HEK293 (cell line): ENCODE results near the gene LDAF1.

ENCODE experiments used
- CTCF ChIA-PET: fragments of 350-600 bp; formaldehyde crosslinking; extraction: SDS; loops from one replicate; lab custom pipeline; 2021; ENCODE audit warnings: antibody characterized with exemption; lab: Yijun Ruan, JAX
- POLR2A ChIA-PET: fragments of 300-600 bp; formaldehyde crosslinking; extraction: SDS; loops from one replicate; lab custom pipeline; 2020; ENCODE audit warnings: antibody characterized with exemption, inconsistent platforms; lab: Yijun Ruan, JAX
- H3K27ac ChIP-seq: fragments of 200-500 bp; sonication (Bioruptor generic); 2 replicates; pipeline ENCODE4 v1.5.1; 2014; ENCODE audit warnings: low read depth, low read length, control low read depth, inconsistent platforms; ENCODE audit errors: extremely low read depth
- H3K36me3 ChIP-seq, 2 experiments: fragments of 200-500 bp in 1 of 2; sonication (Bioruptor generic) in 1 of 2; 1 replicate in 1 of 2; 2 replicates in 1 of 2; pipeline ENCODE4 v1.5.1; 2014 to 2017; ENCODE audit warnings: inconsistent platforms in 2 of 2, low read length in 2 of 2; ENCODE audit not compliant: control insufficient read depth in 2 of 2, insufficient read depth in 1 of 2
- H3K4me1 ChIP-seq: fragments of 200-500 bp; sonication (Bioruptor generic); 2 replicates; pipeline ENCODE4 v1.5.1; 2014; ENCODE audit warnings: mild to moderate bottlenecking, low read length, inconsistent platforms; ENCODE audit not compliant: control insufficient read depth, insufficient read depth
- H3K4me3 ChIP-seq: 2 replicates; pipeline ENCODE4 v1.5.1; 2011; ENCODE audit warnings: low read depth, mild to moderate bottlenecking, control low read depth, low read length, moderate library complexity
- H3K9me3 ChIP-seq: fragments of 200-500 bp; sonication (Bioruptor generic); 2 replicates; pipeline ENCODE4 v1.5.1; 2014; ENCODE audit warnings: low read depth, low read length, inconsistent platforms; ENCODE audit not compliant: control insufficient read depth, insufficient read depth
- GFI1B ChIP-seq: fragments of 450-650 bp; formaldehyde crosslinking; IDR thresholded peaks from 2 replicates; pipeline ENCODE4 v1.5.1; 2016; ENCODE audit warnings: missing biosample characterization, missing genetic modification characterization
- HOXD13 ChIP-seq: sonication (generic); formaldehyde crosslinking; IDR thresholded peaks from 2 replicates; pipeline ENCODE4 v1.8.0; 2022; ENCODE audit warnings: missing genetic modification reagents, borderline replicate concordance
- KLF7 ChIP-seq: fragments of 450-650 bp; formaldehyde crosslinking; IDR thresholded peaks from 2 replicates; pipeline ENCODE4 v1.5.1; 2016; ENCODE audit warnings: missing biosample characterization, missing genetic modification characterization, borderline replicate concordance
- YY1 ChIP-seq: fragments of 450-650 bp; formaldehyde crosslinking; IDR thresholded peaks from 2 replicates; pipeline ENCODE4 v1.5.1; 2018; ENCODE audit warnings: missing biosample characterization, missing genetic modification characterization
- ZFP37 ChIP-seq: fragments of 450-650 bp; formaldehyde crosslinking; IDR thresholded peaks from 2 replicates; pipeline ENCODE4 v1.5.1; 2016; ENCODE audit warnings: missing biosample characterization, missing genetic modification characterization
- ZNF146 ChIP-seq: fragments of 450-650 bp; formaldehyde crosslinking; IDR thresholded peaks from 2 replicates; pipeline ENCODE4 v1.5.1; 2016; ENCODE audit warnings: missing biosample characterization, missing genetic modification characterization
- ZNF157 ChIP-seq: fragments of 450-650 bp; formaldehyde crosslinking; IDR thresholded peaks from 2 replicates; pipeline ENCODE4 v1.5.1; 2016; ENCODE audit warnings: missing biosample characterization, missing genetic modification characterization
- ZNF169 ChIP-seq: fragments of 450-650 bp; formaldehyde crosslinking; IDR thresholded peaks from 2 replicates; pipeline ENCODE4 v1.5.1; 2016; ENCODE audit warnings: missing biosample characterization, missing genetic modification characterization
- ZNF239 ChIP-seq: fragments of 450-650 bp; formaldehyde crosslinking; IDR thresholded peaks from 2 replicates; pipeline ENCODE4 v1.5.1; 2016; ENCODE audit warnings: missing biosample characterization, missing genetic modification characterization
- ZNF24 ChIP-seq: fragments of 450-650 bp; formaldehyde crosslinking; IDR thresholded peaks from 2 replicates; pipeline ENCODE4 v1.5.1; 2016; ENCODE audit warnings: missing biosample characterization, missing genetic modification characterization
- ZNF785 ChIP-seq: fragments of 450-650 bp; formaldehyde crosslinking; IDR thresholded peaks from 2 replicates; pipeline ENCODE4 v1.5.1; 2016; ENCODE audit warnings: missing biosample characterization, missing genetic modification characterization
- TF ChIP-seq, protein P1 (sequence below): fragments of 450-650 bp; formaldehyde crosslinking; optimal IDR thresholded peaks from 2 replicates; pipeline ENCODE3; 2016; ENCODE audit warnings: missing biosample characterization, mild to moderate bottlenecking, missing genetic modification characterization
- TF ChIP-seq, protein P2 (sequence below): fragments of 450-650 bp; formaldehyde crosslinking; IDR thresholded peaks from 2 replicates; pipeline ENCODE4 v1.5.1; 2016; ENCODE audit warnings: missing biosample characterization, missing genetic modification characterization
- TF ChIP-seq, protein P3 (sequence below): fragments of 450-650 bp; formaldehyde crosslinking; conservative IDR thresholded peaks from 2 replicates; pipeline ENCODE4 v1.5.1; 2016; ENCODE audit warnings: low read depth, missing biosample characterization, missing genetic modification characterization
- TF ChIP-seq, protein P4 (sequence below): fragments of 450-650 bp; formaldehyde crosslinking; IDR thresholded peaks from 2 replicates; pipeline ENCODE4 v1.5.1; 2016; ENCODE audit warnings: missing biosample characterization, missing genetic modification characterization
- TF ChIP-seq, protein P5 (sequence below): fragments of 450-650 bp; formaldehyde crosslinking; IDR thresholded peaks from 2 replicates; pipeline ENCODE4 v1.5.1; 2016; ENCODE audit warnings: missing biosample characterization, missing genetic modification characterization, borderline replicate concordance

LDAF1 gene

DNA sequence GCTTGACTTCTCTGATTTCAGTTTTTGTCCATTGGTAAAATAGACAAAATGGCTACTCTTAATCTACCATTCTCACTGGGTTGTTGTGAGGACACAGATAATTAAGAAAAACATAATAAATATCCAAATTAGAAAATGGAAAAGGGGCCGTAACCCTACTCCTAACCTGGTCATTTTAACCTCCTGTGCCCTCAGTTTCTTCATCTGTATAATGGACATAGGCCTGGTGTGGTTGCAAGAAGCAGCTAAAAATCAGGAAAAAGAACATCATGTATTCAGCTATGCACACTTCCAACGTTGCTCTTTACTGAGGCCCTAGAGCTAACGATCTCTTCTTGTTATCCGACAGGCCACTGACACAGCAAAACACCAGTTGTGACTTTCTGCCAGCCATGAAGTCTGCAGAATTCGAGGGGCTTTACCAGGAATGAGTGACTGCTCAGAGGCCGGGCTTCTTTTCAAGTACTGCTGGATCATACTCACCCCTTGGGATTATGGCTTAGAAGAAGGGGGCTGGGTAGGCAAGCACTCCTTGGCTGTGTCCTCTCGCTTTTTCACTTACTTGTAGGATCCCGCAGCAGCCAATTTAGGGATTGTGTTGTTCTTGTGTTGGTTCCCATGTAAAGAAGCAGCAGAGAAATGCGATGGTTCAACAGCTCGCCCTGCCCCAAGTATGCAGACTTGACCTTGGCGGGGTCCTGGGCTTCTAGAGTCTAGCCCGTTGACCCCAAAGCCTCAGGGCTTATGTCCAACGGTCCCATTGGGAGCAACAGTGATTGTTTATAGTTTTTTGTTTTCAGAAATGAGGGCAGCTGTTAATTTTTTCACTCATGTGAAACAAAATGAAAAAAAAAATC is 20.9 kb downstream of the LDAF1 start:
- Histone ChIP-seq H3K27ac (no peak overlapping the region), H3K4me1 (no peaks in the 10 kb centered on the region), H3K36me3 (peaks cover 3 to 35% of the 10 kb centered on the region in 2 experiments; a peak in 2 of 3 replicates)
- POLR2A ChIA-PET: no interaction called here
- CTCF ChIA-PET: interaction anchor here (1.1 kb wide), 1 partner anchor 9 kb away, joined by 3 read pairs; no protein-coding TSS in a partner anchor
- TF ChIP-seq ZNF239 (tag by site-specific recombination) (no peak), KLF7 (no peak)
- TF ChIP-seq, all 188 proteins: peak for 0
- no peak overlapping the region for H3K4me3 ChIP-seq
- no peaks in the 10 kb centered on the region for H3K9me3 ChIP-seq

DNA sequence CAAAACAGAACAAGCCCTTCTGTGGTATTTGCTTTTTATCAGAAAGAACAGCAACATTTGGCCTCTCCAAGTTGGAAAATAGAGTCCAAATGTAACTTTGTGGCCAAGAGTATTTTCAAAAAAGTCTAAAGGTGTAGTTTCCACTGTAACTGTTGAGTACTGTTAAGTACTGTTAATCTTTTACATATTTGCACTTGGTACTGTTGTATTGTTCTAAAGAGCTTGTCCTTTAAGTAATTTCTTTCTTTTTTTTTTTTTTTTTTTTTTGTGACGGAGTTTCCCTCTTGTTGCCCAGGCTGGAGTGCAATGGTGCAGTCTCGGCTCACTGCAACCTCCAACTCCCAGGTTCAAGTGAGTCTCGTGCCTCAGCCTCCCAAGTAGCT is 21.5 kb downstream of the LDAF1 start:
- CTCF ChIA-PET: interaction anchor here (1.1 kb wide), 1 partner anchor 9 kb away, joined by 3 read pairs; no protein-coding TSS in a partner anchor

More for the DNA sequence above, 21.5 kb downstream of the LDAF1 start:
- no peak overlapping the region for H3K27ac ChIP-seq
- no peaks in the 10 kb centered on the region for H3K9me3 ChIP-seq
- H3K4me3 ChIP-seq: no peak overlapping the region
- H3K36me3 ChIP-seq: peaks cover 3 to 31% of the 10 kb centered on the region in 2 experiments; a peak in 2 of 3 replicates
- H3K4me1 ChIP-seq: no peaks in the 10 kb centered on the region
- POLR2A ChIA-PET: no interaction called here
- TF ChIP-seq, protein P1, sequence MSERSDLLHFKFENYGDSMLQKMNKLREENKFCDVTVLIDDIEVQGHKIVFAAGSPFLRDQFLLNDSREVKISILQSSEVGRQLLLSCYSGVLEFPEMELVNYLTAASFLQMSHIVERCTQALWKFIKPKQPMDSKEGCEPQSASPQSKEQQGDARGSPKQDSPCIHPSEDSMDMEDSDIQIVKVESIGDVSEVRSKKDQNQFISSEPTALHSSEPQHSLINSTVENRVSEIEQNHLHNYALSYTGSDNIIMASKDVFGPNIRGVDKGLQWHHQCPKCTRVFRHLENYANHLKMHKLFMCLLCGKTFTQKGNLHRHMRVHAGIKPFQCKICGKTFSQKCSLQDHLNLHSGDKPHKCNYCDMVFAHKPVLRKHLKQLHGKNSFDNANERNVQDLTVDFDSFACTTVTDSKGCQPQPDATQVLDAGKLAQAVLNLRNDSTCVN: no peak
- TF ChIP-seq ZFP37 (tag by site-specific recombination) (no peak), YY1 (tag by site-specific recombination) (no peak), HOXD13 (no peak), GFI1B (no peak), ZNF157 (tag by site-specific recombination) (no peak), ZNF785 (tag by site-specific recombination) (no peak), ZNF24 (tag by site-specific recombination) (no peak), ZNF146 (tag by site-specific recombination) (no peak), ZNF169 (tag by site-specific recombination) (no peak)
- TF ChIP-seq, protein P2, sequence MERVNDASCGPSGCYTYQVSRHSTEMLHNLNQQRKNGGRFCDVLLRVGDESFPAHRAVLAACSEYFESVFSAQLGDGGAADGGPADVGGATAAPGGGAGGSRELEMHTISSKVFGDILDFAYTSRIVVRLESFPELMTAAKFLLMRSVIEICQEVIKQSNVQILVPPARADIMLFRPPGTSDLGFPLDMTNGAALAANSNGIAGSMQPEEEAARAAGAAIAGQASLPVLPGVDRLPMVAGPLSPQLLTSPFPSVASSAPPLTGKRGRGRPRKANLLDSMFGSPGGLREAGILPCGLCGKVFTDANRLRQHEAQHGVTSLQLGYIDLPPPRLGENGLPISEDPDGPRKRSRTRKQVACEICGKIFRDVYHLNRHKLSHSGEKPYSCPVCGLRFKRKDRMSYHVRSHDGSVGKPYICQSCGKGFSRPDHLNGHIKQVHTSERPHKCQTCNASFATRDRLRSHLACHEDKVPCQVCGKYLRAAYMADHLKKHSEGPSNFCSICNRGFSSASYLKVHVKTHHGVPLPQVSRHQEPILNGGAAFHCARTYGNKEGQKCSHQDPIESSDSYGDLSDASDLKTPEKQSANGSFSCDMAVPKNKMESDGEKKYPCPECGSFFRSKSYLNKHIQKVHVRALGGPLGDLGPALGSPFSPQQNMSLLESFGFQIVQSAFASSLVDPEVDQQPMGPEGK (tag by site-specific recombination): no peak
- TF ChIP-seq, protein P3, sequence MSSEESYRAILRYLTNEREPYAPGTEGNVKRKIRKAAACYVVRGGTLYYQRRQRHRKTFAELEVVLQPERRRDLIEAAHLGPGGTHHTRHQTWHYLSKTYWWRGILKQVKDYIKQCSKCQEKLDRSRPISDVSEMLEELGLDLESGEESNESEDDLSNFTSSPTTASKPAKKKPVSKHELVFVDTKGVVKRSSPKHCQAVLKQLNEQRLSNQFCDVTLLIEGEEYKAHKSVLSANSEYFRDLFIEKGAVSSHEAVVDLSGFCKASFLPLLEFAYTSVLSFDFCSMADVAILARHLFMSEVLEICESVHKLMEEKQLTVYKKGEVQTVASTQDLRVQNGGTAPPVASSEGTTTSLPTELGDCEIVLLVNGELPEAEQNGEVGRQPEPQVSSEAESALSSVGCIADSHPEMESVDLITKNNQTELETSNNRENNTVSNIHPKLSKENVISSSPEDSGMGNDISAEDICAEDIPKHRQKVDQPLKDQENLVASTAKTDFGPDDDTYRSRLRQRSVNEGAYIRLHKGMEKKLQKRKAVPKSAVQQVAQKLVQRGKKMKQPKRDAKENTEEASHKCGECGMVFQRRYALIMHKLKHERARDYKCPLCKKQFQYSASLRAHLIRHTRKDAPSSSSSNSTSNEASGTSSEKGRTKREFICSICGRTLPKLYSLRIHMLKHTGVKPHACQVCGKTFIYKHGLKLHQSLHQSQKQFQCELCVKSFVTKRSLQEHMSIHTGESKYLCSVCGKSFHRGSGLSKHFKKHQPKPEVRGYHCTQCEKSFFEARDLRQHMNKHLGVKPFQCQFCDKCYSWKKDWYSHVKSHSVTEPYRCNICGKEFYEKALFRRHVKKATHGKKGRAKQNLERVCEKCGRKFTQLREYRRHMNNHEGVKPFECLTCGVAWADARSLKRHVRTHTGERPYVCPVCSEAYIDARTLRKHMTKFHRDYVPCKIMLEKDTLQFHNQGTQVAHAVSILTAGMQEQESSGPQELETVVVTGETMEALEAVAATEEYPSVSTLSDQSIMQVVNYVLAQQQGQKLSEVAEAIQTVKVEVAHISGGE (tag by site-specific recombination): no peak
- TF ChIP-seq, protein P4, sequence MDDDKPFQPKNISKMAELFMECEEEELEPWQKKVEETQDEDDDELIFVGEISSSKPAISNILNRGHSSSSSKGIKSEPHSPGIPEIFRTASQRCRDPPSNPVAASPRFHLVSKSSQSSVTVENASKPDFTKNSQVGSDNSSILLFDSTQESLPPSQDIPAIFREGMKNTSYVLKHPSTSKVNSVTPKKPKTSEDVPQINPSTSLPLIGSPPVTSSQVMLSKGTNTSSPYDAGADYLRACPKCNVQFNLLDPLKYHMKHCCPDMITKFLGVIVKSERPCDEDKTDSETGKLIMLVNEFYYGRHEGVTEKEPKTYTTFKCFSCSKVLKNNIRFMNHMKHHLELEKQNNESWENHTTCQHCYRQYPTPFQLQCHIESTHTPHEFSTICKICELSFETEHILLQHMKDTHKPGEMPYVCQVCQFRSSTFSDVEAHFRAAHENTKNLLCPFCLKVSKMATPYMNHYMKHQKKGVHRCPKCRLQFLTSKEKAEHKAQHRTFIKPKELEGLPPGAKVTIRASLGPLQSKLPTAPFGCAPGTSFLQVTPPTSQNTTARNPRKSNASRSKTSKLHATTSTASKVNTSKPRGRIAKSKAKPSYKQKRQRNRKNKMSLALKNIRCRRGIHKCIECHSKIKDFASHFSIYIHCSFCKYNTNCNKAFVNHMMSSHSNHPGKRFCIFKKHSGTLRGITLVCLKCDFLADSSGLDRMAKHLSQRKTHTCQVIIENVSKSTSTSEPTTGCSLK (tag by site-specific recombination): no peak
- TF ChIP-seq, protein P5, sequence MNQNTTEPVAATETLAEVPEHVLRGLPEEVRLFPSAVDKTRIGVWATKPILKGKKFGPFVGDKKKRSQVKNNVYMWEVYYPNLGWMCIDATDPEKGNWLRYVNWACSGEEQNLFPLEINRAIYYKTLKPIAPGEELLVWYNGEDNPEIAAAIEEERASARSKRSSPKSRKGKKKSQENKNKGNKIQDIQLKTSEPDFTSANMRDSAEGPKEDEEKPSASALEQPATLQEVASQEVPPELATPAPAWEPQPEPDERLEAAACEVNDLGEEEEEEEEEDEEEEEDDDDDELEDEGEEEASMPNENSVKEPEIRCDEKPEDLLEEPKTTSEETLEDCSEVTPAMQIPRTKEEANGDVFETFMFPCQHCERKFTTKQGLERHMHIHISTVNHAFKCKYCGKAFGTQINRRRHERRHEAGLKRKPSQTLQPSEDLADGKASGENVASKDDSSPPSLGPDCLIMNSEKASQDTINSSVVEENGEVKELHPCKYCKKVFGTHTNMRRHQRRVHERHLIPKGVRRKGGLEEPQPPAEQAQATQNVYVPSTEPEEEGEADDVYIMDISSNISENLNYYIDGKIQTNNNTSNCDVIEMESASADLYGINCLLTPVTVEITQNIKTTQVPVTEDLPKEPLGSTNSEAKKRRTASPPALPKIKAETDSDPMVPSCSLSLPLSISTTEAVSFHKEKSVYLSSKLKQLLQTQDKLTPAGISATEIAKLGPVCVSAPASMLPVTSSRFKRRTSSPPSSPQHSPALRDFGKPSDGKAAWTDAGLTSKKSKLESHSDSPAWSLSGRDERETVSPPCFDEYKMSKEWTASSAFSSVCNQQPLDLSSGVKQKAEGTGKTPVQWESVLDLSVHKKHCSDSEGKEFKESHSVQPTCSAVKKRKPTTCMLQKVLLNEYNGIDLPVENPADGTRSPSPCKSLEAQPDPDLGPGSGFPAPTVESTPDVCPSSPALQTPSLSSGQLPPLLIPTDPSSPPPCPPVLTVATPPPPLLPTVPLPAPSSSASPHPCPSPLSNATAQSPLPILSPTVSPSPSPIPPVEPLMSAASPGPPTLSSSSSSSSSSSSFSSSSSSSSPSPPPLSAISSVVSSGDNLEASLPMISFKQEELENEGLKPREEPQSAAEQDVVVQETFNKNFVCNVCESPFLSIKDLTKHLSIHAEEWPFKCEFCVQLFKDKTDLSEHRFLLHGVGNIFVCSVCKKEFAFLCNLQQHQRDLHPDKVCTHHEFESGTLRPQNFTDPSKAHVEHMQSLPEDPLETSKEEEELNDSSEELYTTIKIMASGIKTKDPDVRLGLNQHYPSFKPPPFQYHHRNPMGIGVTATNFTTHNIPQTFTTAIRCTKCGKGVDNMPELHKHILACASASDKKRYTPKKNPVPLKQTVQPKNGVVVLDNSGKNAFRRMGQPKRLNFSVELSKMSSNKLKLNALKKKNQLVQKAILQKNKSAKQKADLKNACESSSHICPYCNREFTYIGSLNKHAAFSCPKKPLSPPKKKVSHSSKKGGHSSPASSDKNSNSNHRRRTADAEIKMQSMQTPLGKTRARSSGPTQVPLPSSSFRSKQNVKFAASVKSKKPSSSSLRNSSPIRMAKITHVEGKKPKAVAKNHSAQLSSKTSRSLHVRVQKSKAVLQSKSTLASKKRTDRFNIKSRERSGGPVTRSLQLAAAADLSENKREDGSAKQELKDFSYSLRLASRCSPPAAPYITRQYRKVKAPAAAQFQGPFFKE (tag by site-specific recombination): no peak
